ENCODE measurements around the gene ATP9A. TPM values are rescaled to one million over a fixed set of nuclear protein-coding genes. Genes with fewer than 3 reads are reported as not detected.

ATP9A gene
- total and polyA plus RNA-seq, 2 of the 4 experiments (the other 2 are of a cell fraction): 10.6 to 22.4 TPM

DNA sequence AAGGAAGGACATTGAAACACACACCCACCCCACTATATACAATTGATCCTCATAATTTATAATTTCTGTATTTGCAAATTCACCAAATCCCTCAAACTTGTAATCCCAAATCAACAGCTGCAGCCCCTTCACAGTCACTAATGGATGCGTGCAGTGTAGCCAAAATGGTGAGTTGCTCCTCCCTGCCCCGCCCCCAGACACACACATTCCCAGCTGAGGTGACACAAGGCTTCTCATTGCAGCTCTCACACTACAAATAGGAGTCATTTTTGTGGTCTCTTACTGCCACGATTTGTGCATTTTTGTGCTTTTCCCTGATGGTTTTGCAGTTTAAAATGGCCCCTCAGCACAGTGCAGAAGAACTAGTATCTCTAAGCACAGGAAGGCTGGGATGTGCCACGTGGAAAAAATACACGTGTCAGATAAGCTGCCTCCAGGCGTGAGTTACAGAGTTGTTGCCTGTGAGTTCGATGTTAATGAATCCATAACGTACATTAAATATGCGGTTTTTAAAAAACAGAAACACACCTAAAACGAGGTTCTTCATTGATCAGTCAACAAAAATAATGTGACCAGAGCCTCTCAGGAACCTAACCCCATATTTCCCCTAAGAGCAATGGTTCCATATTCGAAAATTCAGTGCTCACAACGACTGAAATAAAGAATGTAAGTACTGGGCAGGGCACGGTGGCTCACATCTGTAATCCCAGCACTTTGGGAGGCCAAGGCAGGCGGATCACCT lies 8.2 kb downstream of the ATP9A start:
- ChIA-PET CTCF (interaction anchor here (1.9 kb wide), 1 partner anchor 10 kb away, joined by 4 read pairs; no protein-coding TSS in a partner anchor), POLR2A (ENCODE audit: unreplicated experiment) (no interaction called here)
- Histone ChIP-seq H4K91ac (ENCODE audit: insufficient read depth, low read depth, low read length) (peak overlapping the region; percentile 5; the same call in 1 of the 2 replicates), H4K20me1 (ENCODE audit: insufficient read depth, low read length) (no peaks in the 10 kb centered on the region), H3K27ac (ENCODE audit: insufficient read depth, low read length) (no peak overlapping the region), H3K56ac (ENCODE audit: extremely low read depth, insufficient read depth, low read length) (no peak overlapping the region), H3K4ac (ENCODE audit: low read depth, low read length) (peak overlapping the region; percentile 51; the same call in 1 of the 2 replicates), H3K9me3 (ENCODE audit: control insufficient read depth, insufficient read depth, low read length) (no peaks in the 10 kb centered on the region; the same call in 1 of the 2 replicates), H3K4me1 (ENCODE audit: control insufficient read depth, insufficient read depth, low read length) (peaks cover 8% of the 10 kb centered on the region), H2BK15ac (ENCODE audit: low read depth, low read length) (no peak overlapping the region; the same call in 2 of the 3 replicates), H3K9ac (ENCODE audit: low read depth, low read length) (no peak overlapping the region), H4K5ac (ENCODE audit: low read depth, low read length) (peak overlapping the region; percentile 48; the same call in 1 of the 2 replicates), H3K14ac (replicated peaks; ENCODE audit: low read depth, low read length) (peak overlapping the region; percentile 26; the same call in 1 of the 2 replicates), H2AK9ac (replicated peaks; ENCODE audit: low read depth, low read length, poor library complexity) (no peak overlapping the region), H3K18ac (ENCODE audit: low read depth, low read length) (no peak overlapping the region), H3K79me1 (ENCODE audit: low read depth in 1 of 2, low read length in 2 of 2) (peaks cover 14 to 73% of the 10 kb centered on the region in 2 experiments), H4K8ac (ENCODE audit: low read depth in 2 of 2, low read length in 2 of 2) (no peak overlapping the region), H3K27me3 (ENCODE audit: control insufficient read depth, insufficient read depth, low read length) (no peaks in the 10 kb centered on the region), H3K4me3 (ENCODE audit: insufficient read depth, low read depth, low read length) (no peak overlapping the region), H3K23ac (ENCODE audit: low read depth, low read length) (0 out of 2 replicates have a peak overlapping the region, but pooled peaks have one; percentile 1), H2AK5ac (ENCODE audit: low read depth, low read length) (peak overlapping the region; percentile 82), H2AFZ (replicated peaks; ENCODE audit: low read length, poor library complexity) (no peak overlapping the region), H3K36me3 (ENCODE audit: control insufficient read depth, insufficient read depth, low read length) (0 out of 2 replicates have a peak, but pooled peaks cover 2% of the 10 kb centered on the region), H3K4me2 (ENCODE audit: low read depth, low read length) (no peak overlapping the region), H2BK20ac (ENCODE audit: low read depth, low read length) (peak overlapping the region; percentile 40; the same call in 1 of the 2 replicates), H2BK5ac (ENCODE audit: low read depth, low read length, poor library complexity, severe bottlenecking) (peak overlapping the region; percentile 3), H2BK120ac (ENCODE audit: low read depth, low read length) (peak overlapping the region; percentile 41; the same call in 1 of the 2 replicates), H3K9me1 (ENCODE audit: insufficient read depth, low read length) (peaks cover 9% of the 10 kb centered on the region)
- in situ Hi-C loops (cut with MboI; ENCODE audit: low sequenced_read_pairs): loop anchor here (10.0 to 25.0 kb wide), 2 partner anchors 115 to 773 kb away; no protein-coding TSS in a partner anchor
- no peak for ATAC-seq (ENCODE audit: low read depth)
- 100% methylated on average over 5 of the region's 14 CpGs; no CpG with 5 or more reads in 1 of the 2 experiments for WGBS, 2 experiments (ENCODE audit: extremely low coverage in 2 of 2, insufficient read length in 1 of 2)
- intact Hi-C loops (cut with micrococcal nuclease): loop anchor here (10.0 kb wide), 1 partner anchor 115 kb away; no protein-coding TSS in a partner anchor
- no TSS peak for BruUV-seq (replicated peaks)
- no peak for DNase-seq
- dilution Hi-C loops (cut with HindIII; ENCODE audit: low sequenced_read_pairs, unreplicated experiment): no loop called here
- TF ChIP-seq, protein P1, sequence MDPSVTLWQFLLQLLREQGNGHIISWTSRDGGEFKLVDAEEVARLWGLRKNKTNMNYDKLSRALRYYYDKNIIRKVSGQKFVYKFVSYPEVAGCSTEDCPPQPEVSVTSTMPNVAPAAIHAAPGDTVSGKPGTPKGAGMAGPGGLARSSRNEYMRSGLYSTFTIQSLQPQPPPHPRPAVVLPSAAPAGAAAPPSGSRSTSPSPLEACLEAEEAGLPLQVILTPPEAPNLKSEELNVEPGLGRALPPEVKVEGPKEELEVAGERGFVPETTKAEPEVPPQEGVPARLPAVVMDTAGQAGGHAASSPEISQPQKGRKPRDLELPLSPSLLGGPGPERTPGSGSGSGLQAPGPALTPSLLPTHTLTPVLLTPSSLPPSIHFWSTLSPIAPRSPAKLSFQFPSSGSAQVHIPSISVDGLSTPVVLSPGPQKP (IDR thresholded peaks at IDR 0.05; ENCODE audit: borderline replicate concordance, low read depth, low read length): no peak
- TF ChIP-seq MXI1 (IDR thresholded peaks at IDR 0.05; ENCODE audit: borderline replicate concordance, low read depth, low read length) (no peak), CEBPB (IDR thresholded peaks at IDR 0.05; ENCODE audit: low read depth, low read length) (no peak), RFX5 (IDR thresholded peaks at IDR 0.05; ENCODE audit: low read depth, low read length) (no peak), POLR2A (IDR thresholded peaks at IDR 0.05; ENCODE audit: low read depth, low read length) (no peak), RCOR1 (IDR thresholded peaks at IDR 0.05; ENCODE audit: insufficient replicate concordance, low read length) (no peak), FOS (IDR thresholded peaks at IDR 0.05; ENCODE audit: low read depth, low read length) (no peak), BHLHE40 (IDR thresholded peaks at IDR 0.05; ENCODE audit: low read depth, low read length) (no peak), SMC3 (IDR thresholded peaks at IDR 0.05; ENCODE audit: low read depth, low read length) (no peak), MAFK (IDR thresholded peaks at IDR 0.05; ENCODE audit: low read depth, low read length) (no peak), RAD21 (IDR thresholded peaks at IDR 0.05; ENCODE audit: low read length) (no peak), MAZ (IDR thresholded peaks at IDR 0.05; ENCODE audit: borderline replicate concordance, low read depth, low read length) (no peak)
- TF ChIP-seq, protein P2, sequence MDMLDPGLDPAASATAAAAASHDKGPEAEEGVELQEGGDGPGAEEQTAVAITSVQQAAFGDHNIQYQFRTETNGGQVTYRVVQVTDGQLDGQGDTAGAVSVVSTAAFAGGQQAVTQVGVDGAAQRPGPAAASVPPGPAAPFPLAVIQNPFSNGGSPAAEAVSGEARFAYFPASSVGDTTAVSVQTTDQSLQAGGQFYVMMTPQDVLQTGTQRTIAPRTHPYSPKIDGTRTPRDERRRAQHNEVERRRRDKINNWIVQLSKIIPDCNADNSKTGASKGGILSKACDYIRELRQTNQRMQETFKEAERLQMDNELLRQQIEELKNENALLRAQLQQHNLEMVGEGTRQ (IDR thresholded peaks at IDR 0.05; ENCODE audit: low read depth, low read length): no peak
- TF ChIP-seq, protein P3, sequence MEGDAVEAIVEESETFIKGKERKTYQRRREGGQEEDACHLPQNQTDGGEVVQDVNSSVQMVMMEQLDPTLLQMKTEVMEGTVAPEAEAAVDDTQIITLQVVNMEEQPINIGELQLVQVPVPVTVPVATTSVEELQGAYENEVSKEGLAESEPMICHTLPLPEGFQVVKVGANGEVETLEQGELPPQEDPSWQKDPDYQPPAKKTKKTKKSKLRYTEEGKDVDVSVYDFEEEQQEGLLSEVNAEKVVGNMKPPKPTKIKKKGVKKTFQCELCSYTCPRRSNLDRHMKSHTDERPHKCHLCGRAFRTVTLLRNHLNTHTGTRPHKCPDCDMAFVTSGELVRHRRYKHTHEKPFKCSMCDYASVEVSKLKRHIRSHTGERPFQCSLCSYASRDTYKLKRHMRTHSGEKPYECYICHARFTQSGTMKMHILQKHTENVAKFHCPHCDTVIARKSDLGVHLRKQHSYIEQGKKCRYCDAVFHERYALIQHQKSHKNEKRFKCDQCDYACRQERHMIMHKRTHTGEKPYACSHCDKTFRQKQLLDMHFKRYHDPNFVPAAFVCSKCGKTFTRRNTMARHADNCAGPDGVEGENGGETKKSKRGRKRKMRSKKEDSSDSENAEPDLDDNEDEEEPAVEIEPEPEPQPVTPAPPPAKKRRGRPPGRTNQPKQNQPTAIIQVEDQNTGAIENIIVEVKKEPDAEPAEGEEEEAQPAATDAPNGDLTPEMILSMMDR (conservative IDR thresholded peaks at IDR 0.05; ENCODE audit: low read depth, low read length): no peak
